ENCODE results near the gene HDAC1. TPM values are rescaled to one million over a fixed set of nuclear protein-coding genes. Genes with fewer than 3 reads are reported as not detected.

Gene HDAC1
- total and polyA plus RNA-seq, 4 donors: 32.1 to 58.1 (median 45.2) TPM

GRCh38 chr1:32334274-32334861 lies 42.5 kb downstream of the HDAC1 start:
- Histone ChIP-seq H3K9ac (ENCODE audit: low read depth in 1 of 2, low read length in 2 of 2) (no peak overlapping the region), H3K27me3 (ENCODE audit: control insufficient read depth in 4 of 4, insufficient read depth in 4 of 4, low read length in 3 of 4) (no peaks in the 10 kb centered on the region), H3K4me1 (ENCODE audit: control insufficient read depth in 4 of 4, insufficient read depth in 4 of 4, low read length in 3 of 4) (peaks cover 2 to 22% (median 8%) of the 10 kb centered on the region in 4 donors), H3K4me3 (ENCODE audit: low read depth in 1 of 3, low read length in 3 of 3) (peak overlapping the region in 2 of 3 donors; percentile 15 to 66), H3K9me3 (ENCODE audit: control insufficient read depth in 4 of 4, low read length in 3 of 4) (no peaks in the 10 kb centered on the region), H3K27ac (ENCODE audit: low read depth in 1 of 2, low read length in 2 of 2) (peak overlapping the region in 1 of 2 donors; percentile 23), H3K36me3 (ENCODE audit: control insufficient read depth in 4 of 4, insufficient read depth in 3 of 4, low read depth in 1 of 4, low read length in 3 of 4) (peaks cover 1 to 37% (median 22%) of the 10 kb centered on the region in 4 donors)
- WGBS: 63% methylated on average over 9 of the region's 9 CpGs
- TF ChIP-seq HNF4G (IDR thresholded peaks at IDR 0.05): no peak
- TF ChIP-seq, protein P1, sequence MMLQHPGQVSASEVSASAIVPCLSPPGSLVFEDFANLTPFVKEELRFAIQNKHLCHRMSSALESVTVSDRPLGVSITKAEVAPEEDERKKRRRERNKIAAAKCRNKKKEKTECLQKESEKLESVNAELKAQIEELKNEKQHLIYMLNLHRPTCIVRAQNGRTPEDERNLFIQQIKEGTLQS (IDR thresholded peaks at IDR 0.05): no peak
- no peak for TF ChIP-seq TAF1 (conservative IDR thresholded peaks at IDR 0.05)
- no peak for TF ChIP-seq FOXA2 (IDR thresholded peaks at IDR 0.05)
- no peak for TF ChIP-seq HNF4A (conservative IDR thresholded peaks at IDR 0.05)
- no peak for TF ChIP-seq YY1 (IDR thresholded peaks at IDR 0.05)
- no peak for TF ChIP-seq GABPA (IDR thresholded peaks at IDR 0.05 in 1 of 2, conservative IDR thresholded peaks at IDR 0.05 in 1 of 2)
- TF ChIP-seq, protein P2, sequence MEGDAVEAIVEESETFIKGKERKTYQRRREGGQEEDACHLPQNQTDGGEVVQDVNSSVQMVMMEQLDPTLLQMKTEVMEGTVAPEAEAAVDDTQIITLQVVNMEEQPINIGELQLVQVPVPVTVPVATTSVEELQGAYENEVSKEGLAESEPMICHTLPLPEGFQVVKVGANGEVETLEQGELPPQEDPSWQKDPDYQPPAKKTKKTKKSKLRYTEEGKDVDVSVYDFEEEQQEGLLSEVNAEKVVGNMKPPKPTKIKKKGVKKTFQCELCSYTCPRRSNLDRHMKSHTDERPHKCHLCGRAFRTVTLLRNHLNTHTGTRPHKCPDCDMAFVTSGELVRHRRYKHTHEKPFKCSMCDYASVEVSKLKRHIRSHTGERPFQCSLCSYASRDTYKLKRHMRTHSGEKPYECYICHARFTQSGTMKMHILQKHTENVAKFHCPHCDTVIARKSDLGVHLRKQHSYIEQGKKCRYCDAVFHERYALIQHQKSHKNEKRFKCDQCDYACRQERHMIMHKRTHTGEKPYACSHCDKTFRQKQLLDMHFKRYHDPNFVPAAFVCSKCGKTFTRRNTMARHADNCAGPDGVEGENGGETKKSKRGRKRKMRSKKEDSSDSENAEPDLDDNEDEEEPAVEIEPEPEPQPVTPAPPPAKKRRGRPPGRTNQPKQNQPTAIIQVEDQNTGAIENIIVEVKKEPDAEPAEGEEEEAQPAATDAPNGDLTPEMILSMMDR (IDR thresholded peaks at IDR 0.05; ENCODE audit: low read depth, low read length, missing input control): no peak
- no peak for TF ChIP-seq RXRA (IDR thresholded peaks at IDR 0.05)
- TF ChIP-seq FOXA1 (IDR thresholded peaks at IDR 0.05): no peak
- TF ChIP-seq, protein P3, sequence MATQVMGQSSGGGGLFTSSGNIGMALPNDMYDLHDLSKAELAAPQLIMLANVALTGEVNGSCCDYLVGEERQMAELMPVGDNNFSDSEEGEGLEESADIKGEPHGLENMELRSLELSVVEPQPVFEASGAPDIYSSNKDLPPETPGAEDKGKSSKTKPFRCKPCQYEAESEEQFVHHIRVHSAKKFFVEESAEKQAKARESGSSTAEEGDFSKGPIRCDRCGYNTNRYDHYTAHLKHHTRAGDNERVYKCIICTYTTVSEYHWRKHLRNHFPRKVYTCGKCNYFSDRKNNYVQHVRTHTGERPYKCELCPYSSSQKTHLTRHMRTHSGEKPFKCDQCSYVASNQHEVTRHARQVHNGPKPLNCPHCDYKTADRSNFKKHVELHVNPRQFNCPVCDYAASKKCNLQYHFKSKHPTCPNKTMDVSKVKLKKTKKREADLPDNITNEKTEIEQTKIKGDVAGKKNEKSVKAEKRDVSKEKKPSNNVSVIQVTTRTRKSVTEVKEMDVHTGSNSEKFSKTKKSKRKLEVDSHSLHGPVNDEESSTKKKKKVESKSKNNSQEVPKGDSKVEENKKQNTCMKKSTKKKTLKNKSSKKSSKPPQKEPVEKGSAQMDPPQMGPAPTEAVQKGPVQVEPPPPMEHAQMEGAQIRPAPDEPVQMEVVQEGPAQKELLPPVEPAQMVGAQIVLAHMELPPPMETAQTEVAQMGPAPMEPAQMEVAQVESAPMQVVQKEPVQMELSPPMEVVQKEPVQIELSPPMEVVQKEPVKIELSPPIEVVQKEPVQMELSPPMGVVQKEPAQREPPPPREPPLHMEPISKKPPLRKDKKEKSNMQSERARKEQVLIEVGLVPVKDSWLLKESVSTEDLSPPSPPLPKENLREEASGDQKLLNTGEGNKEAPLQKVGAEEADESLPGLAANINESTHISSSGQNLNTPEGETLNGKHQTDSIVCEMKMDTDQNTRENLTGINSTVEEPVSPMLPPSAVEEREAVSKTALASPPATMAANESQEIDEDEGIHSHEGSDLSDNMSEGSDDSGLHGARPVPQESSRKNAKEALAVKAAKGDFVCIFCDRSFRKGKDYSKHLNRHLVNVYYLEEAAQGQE (IDR thresholded peaks at IDR 0.05): no peak
- TF ChIP-seq SP1 (IDR thresholded peaks at IDR 0.05): no peak
- TF ChIP-seq EGR1 (IDR thresholded peaks at IDR 0.05; ENCODE audit: low read depth in 2 of 2): no peak
- TF ChIP-seq NR2F2 (IDR thresholded peaks at IDR 0.05): no peak
- no peak for TF ChIP-seq RAD21 (IDR thresholded peaks at IDR 0.05)
- TF ChIP-seq, protein P4, sequence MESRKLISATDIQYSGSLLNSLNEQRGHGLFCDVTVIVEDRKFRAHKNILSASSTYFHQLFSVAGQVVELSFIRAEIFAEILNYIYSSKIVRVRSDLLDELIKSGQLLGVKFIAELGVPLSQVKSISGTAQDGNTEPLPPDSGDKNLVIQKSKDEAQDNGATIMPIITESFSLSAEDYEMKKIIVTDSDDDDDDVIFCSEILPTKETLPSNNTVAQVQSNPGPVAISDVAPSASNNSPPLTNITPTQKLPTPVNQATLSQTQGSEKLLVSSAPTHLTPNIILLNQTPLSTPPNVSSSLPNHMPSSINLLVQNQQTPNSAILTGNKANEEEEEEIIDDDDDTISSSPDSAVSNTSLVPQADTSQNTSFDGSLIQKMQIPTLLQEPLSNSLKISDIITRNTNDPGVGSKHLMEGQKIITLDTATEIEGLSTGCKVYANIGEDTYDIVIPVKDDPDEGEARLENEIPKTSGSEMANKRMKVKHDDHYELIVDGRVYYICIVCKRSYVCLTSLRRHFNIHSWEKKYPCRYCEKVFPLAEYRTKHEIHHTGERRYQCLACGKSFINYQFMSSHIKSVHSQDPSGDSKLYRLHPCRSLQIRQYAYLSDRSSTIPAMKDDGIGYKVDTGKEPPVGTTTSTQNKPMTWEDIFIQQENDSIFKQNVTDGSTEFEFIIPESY (IDR thresholded peaks at IDR 0.05): no peak
- no peak for TF ChIP-seq MAX (IDR thresholded peaks at IDR 0.05)
- DNase-seq (ENCODE audit: low spot score): no peak

All from liver (tissue), 9 donors.